ENCODE results near the gene GPR4.
A peak's percentile ranks its signal among the peaks of the same experiment; 100 is the strongest.

The GPR4 gene

GRCh38 chr19:45643927-45644771 is 42.1 kb upstream of the GPR4 start:
- no peak for TF ChIP-seq POLR2AphosphoS5 (IDR thresholded peaks at IDR 0.05; ENCODE audit: low read depth, low read length)
- no peak for TF ChIP-seq TAF1 (IDR thresholded peaks at IDR 0.05; ENCODE audit: borderline replicate concordance, insufficient read depth, low read length)
- TF ChIP-seq FOXP2 (optimal IDR thresholded peaks at IDR 0.05; ENCODE audit: borderline replicate concordance, extremely low read depth, extremely low read length, insufficient read depth) = no peak
- TF ChIP-seq, protein P1, sequence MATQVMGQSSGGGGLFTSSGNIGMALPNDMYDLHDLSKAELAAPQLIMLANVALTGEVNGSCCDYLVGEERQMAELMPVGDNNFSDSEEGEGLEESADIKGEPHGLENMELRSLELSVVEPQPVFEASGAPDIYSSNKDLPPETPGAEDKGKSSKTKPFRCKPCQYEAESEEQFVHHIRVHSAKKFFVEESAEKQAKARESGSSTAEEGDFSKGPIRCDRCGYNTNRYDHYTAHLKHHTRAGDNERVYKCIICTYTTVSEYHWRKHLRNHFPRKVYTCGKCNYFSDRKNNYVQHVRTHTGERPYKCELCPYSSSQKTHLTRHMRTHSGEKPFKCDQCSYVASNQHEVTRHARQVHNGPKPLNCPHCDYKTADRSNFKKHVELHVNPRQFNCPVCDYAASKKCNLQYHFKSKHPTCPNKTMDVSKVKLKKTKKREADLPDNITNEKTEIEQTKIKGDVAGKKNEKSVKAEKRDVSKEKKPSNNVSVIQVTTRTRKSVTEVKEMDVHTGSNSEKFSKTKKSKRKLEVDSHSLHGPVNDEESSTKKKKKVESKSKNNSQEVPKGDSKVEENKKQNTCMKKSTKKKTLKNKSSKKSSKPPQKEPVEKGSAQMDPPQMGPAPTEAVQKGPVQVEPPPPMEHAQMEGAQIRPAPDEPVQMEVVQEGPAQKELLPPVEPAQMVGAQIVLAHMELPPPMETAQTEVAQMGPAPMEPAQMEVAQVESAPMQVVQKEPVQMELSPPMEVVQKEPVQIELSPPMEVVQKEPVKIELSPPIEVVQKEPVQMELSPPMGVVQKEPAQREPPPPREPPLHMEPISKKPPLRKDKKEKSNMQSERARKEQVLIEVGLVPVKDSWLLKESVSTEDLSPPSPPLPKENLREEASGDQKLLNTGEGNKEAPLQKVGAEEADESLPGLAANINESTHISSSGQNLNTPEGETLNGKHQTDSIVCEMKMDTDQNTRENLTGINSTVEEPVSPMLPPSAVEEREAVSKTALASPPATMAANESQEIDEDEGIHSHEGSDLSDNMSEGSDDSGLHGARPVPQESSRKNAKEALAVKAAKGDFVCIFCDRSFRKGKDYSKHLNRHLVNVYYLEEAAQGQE (IDR thresholded peaks at IDR 0.05; ENCODE audit: insufficient read depth in 1 of 2, low read depth in 2 of 2, low read length in 2 of 2) = no peak
- TF ChIP-seq SIN3A (IDR thresholded peaks at IDR 0.05; ENCODE audit: borderline replicate concordance, insufficient read depth, low read length) = no peak

- TF ChIP-seq, protein P1 (IDR thresholded peaks at IDR 0.05; ENCODE audit: insufficient read depth in 1 of 2, low read depth in 2 of 2, low read length in 2 of 2) = no peak
- TF ChIP-seq POLR2AphosphoS5 (IDR thresholded peaks at IDR 0.05; ENCODE audit: low read depth, low read length) = no peak
- TF ChIP-seq TAF1 (IDR thresholded peaks at IDR 0.05; ENCODE audit: borderline replicate concordance, insufficient read depth, low read length) = no peak
- no peak for TF ChIP-seq SIN3A (IDR thresholded peaks at IDR 0.05; ENCODE audit: borderline replicate concordance, insufficient read depth, low read length)
- TF ChIP-seq FOXP2 (optimal IDR thresholded peaks at IDR 0.05; ENCODE audit: borderline replicate concordance, extremely low read depth, extremely low read length, insufficient read depth) = peak; percentile 77
Measured at GRCh38 chr19:45643024-45643926, 41.3 kb upstream of the GPR4 start.

- TF ChIP-seq TAF1 (IDR thresholded peaks at IDR 0.05; ENCODE audit: borderline replicate concordance, insufficient read depth, low read length) = peak; percentile 62; the same call in 1 of the 2 replicates
- TF ChIP-seq, protein P1 (IDR thresholded peaks at IDR 0.05; ENCODE audit: insufficient read depth in 1 of 2, low read depth in 2 of 2, low read length in 2 of 2) = 0 out of 4 replicates have a peak, but pooled peaks of 1 of the 2 experiments have one; percentile 44
- no peak for TF ChIP-seq FOXP2 (optimal IDR thresholded peaks at IDR 0.05; ENCODE audit: borderline replicate concordance, extremely low read depth, extremely low read length, insufficient read depth)
- peak; percentile 59; the same call in 1 of the 2 replicates for TF ChIP-seq POLR2AphosphoS5 (IDR thresholded peaks at IDR 0.05; ENCODE audit: low read depth, low read length)
- TF ChIP-seq SIN3A (IDR thresholded peaks at IDR 0.05; ENCODE audit: borderline replicate concordance, insufficient read depth, low read length) = no peak
Measured at GRCh38 chr19:45641274-45642105, 39.5 kb upstream of the GPR4 start.

GRCh38 chr19:45640849-45641273 is 38.8 kb upstream of the GPR4 start:
- TF ChIP-seq TAF1 (IDR thresholded peaks at IDR 0.05; ENCODE audit: borderline replicate concordance, insufficient read depth, low read length) = no peak
- TF ChIP-seq, protein P1 (IDR thresholded peaks at IDR 0.05; ENCODE audit: insufficient read depth in 1 of 2, low read depth in 2 of 2, low read length in 2 of 2) = no peak
- no peak for TF ChIP-seq POLR2AphosphoS5 (IDR thresholded peaks at IDR 0.05; ENCODE audit: low read depth, low read length)
- no peak for TF ChIP-seq SIN3A (IDR thresholded peaks at IDR 0.05; ENCODE audit: borderline replicate concordance, insufficient read depth, low read length)
- TF ChIP-seq FOXP2 (optimal IDR thresholded peaks at IDR 0.05; ENCODE audit: borderline replicate concordance, extremely low read depth, extremely low read length, insufficient read depth) = no peak
